Liver (tissue), 9 donors: Measurements from ENCODE around the gene KCNS1. TPM values are rescaled to one million over a fixed set of nuclear protein-coding genes. Genes with fewer than 3 reads are reported as not detected.

Source experiments
- DNase-seq: peaks from one replicate; pipeline ENCODE4 v3.0.0-alpha.2; 2017; ENCODE audit warnings: low spot score
- H3K27ac ChIP-seq, 2 donors: one replicate each; pipeline ENCODE4 v1.7.0; 2013; ENCODE audit warnings: inconsistent platforms in 2 of 2, low read length in 2 of 2, control low read depth in 1 of 2, low read depth in 1 of 2, mild to moderate bottlenecking in 1 of 2
- H3K27me3 ChIP-seq, 4 donors: one replicate each; pipeline versions ENCODE4 v1.6.1 to v1.7.0; 2013; ENCODE audit warnings: low read length in 3 of 4, inconsistent platforms in 1 of 4, mild to moderate bottlenecking in 1 of 4, moderate library complexity in 1 of 4; ENCODE audit not compliant: control insufficient read depth in 4 of 4, insufficient read depth in 4 of 4
- H3K36me3 ChIP-seq, 4 donors: one replicate each; pipeline versions ENCODE4 v1.6.1 to v1.7.0; 2013; ENCODE audit warnings: low read length in 3 of 4, mild to moderate bottlenecking in 3 of 4, low read depth in 1 of 4, moderate library complexity in 1 of 4; ENCODE audit not compliant: control insufficient read depth in 4 of 4, insufficient read depth in 3 of 4
- H3K4me1 ChIP-seq, 4 donors: one replicate each; pipeline versions ENCODE4 v1.6.1 to v1.7.0; 2013; ENCODE audit warnings: low read length in 3 of 4, mild to moderate bottlenecking in 3 of 4, moderate library complexity in 1 of 4; ENCODE audit not compliant: control insufficient read depth in 4 of 4, insufficient read depth in 4 of 4
- H3K4me3 ChIP-seq, 3 donors: one replicate each; pipeline versions ENCODE4 v1.6.1 to v1.7.0; 2013; ENCODE audit warnings: low read length in 3 of 3, control low read depth in 1 of 3, low read depth in 1 of 3, mild to moderate bottlenecking in 1 of 3
- H3K9ac ChIP-seq, 2 donors: one replicate each; pipeline ENCODE4 v1.7.0; 2013; ENCODE audit warnings: low read length in 2 of 2, mild to moderate bottlenecking in 2 of 2, moderate library complexity in 2 of 2, control low read depth in 1 of 2, low read depth in 1 of 2
- H3K9me3 ChIP-seq, 4 donors: one replicate each; pipeline versions ENCODE4 v1.6.1 to v1.7.0; 2013; ENCODE audit warnings: low read length in 3 of 4; ENCODE audit not compliant: control insufficient read depth in 4 of 4
- ATF3 ChIP-seq: IDR thresholded peaks from 2 replicates; pipeline ENCODE4 v1.6.1; 2016; ENCODE audit warnings: antibody characterized with exemption
- EGR1 ChIP-seq, 2 donors: IDR thresholded peaks; 2 replicates each; pipeline ENCODE4 v1.6.1; 2016 to 2018; ENCODE audit warnings: antibody characterized with exemption in 2 of 2, low read depth in 2 of 2
- FOXA1 ChIP-seq: IDR thresholded peaks from 2 replicates; pipeline ENCODE4 v1.6.1; 2016; ENCODE audit warnings: antibody characterized with exemption
- FOXA2 ChIP-seq: IDR thresholded peaks from 2 replicates; pipeline ENCODE4 v1.6.1; 2016; ENCODE audit warnings: antibody characterized with exemption
- GABPA ChIP-seq, 2 donors: IDR thresholded peaks in 1 of 2; conservative IDR thresholded peaks in 1 of 2; 2 replicates each; pipeline ENCODE4 v1.6.1; 2016; ENCODE audit warnings: antibody characterized with exemption in 2 of 2, mild to moderate bottlenecking in 1 of 2, moderate library complexity in 1 of 2
- HNF4A ChIP-seq, 2 donors: conservative IDR thresholded peaks; 2 replicates each; pipeline ENCODE4 v1.6.1; 2016; ENCODE audit warnings: antibody characterized with exemption in 2 of 2, mild to moderate bottlenecking in 2 of 2
- HNF4G ChIP-seq: IDR thresholded peaks from 2 replicates; pipeline ENCODE4 v1.6.1; 2016; ENCODE audit warnings: antibody characterized with exemption
- JUND ChIP-seq, 2 donors: IDR thresholded peaks; 2 replicates each; pipeline ENCODE4 v1.6.1; 2016; ENCODE audit warnings: antibody characterized with exemption in 2 of 2
- MAX ChIP-seq: IDR thresholded peaks from 2 replicates; pipeline ENCODE4 v1.6.1; 2016; ENCODE audit warnings: antibody characterized with exemption
- NR2F2 ChIP-seq: IDR thresholded peaks from 2 replicates; pipeline ENCODE4 v1.6.1; 2016; ENCODE audit warnings: antibody characterized with exemption
- RAD21 ChIP-seq, 2 donors: IDR thresholded peaks; 2 replicates each; pipeline ENCODE4 v1.6.1; 2016; ENCODE audit warnings: antibody characterized with exemption in 2 of 2, mild to moderate bottlenecking in 2 of 2
- REST ChIP-seq: IDR thresholded peaks from 2 replicates; pipeline ENCODE4 v1.6.1; 2016; ENCODE audit warnings: antibody characterized with exemption, mild to moderate bottlenecking
- RXRA ChIP-seq, 2 donors: IDR thresholded peaks; 2 replicates each; pipeline ENCODE4 v1.6.1; 2017 to 2018; ENCODE audit warnings: antibody characterized with exemption in 2 of 2, mild to moderate bottlenecking in 1 of 2
- SP1 ChIP-seq: IDR thresholded peaks from 2 replicates; pipeline ENCODE4 v1.6.1; 2018; ENCODE audit warnings: antibody characterized with exemption, mild to moderate bottlenecking
- TAF1 ChIP-seq: conservative IDR thresholded peaks from 2 replicates; pipeline ENCODE4 v1.6.1; 2016; ENCODE audit warnings: antibody characterized with exemption, mild to moderate bottlenecking
- YY1 ChIP-seq: IDR thresholded peaks from 2 replicates; pipeline ENCODE4 v1.6.1; 2016; ENCODE audit warnings: antibody characterized with exemption, mild to moderate bottlenecking
- ZBTB33 ChIP-seq: IDR thresholded peaks from 2 replicates; pipeline ENCODE4 v1.6.1; 2016; ENCODE audit warnings: antibody characterized with exemption
- WGBS: extraction: QIAGEN DNeasy Blood & Tissue Kit; methylation state at CpG from one replicate; pipeline ENCODE4 v1.1.7; 2013; 5-methylcytosine and 5-hydroxymethylcytosine counted together
- polyA plus RNA-seq, 2 donors: library from polyadenylated mRNA; stranded (reverse) in 1 of 2; unstranded in 1 of 2; fragments of 200-250 nt in 1 of 2; fragments of >200 nt in 1 of 2; fragmentation: Nextera tagmentation in 1 of 2; extraction: Ambion mirVana in 1 of 2; gene quantifications; one replicate each; pipeline versions ENCODE4 v1.2.1 to v1.2.3, GENCODE V29; 2013 to 2015
- total RNA-seq, 2 donors: library from RNA; depleted of rRNA; stranded (reverse); fragments of >200 nt; gene quantifications; one replicate each; pipeline ENCODE4 v1.2.3, GENCODE V29; 2014
- TF ChIP-seq, protein P1 (sequence below): fragments of 150-350 bp; IDR thresholded peaks from 2 replicates; pipeline ENCODE4 v1.5.1; 2017; ENCODE audit warnings: improper control_type of control experiment, low read depth, low read length; ENCODE audit not compliant: missing input control
- donor health status: healthy.
- donor health status: healthy.
- donor health status: healthy.
- donor health status: healthy.
- donor health status: healthy.

The KCNS1 gene
- total and polyA plus RNA-seq, 4 donors = 0.02 to 0.09 TPM; not detected in 2

- Histone ChIP-seq H3K27me3 (peaks cover 4 to 13% (median 8%) of the 10 kb centered on the region in 4 donors), H3K4me3 (no peak overlapping the region), H3K27ac (no peak overlapping the region), H3K9me3 (no peaks in the 10 kb centered on the region), H3K4me1 (peaks cover 6 to 16% (median 11%) of the 10 kb centered on the region in 4 donors), H3K36me3 (no peaks in the 10 kb centered on the region), H3K9ac (no peak overlapping the region)
- no peak for TF ChIP-seq SP1
- TF ChIP-seq ZBTB33 = no peak
- TF ChIP-seq FOXA1 = no peak
- no peak for TF ChIP-seq JUND (IDR thresholded peaks at IDR 0.05)
- peak; percentile 78 to 84 for TF ChIP-seq RAD21 (IDR thresholded peaks at IDR 0.05)
- TF ChIP-seq, protein P1, sequence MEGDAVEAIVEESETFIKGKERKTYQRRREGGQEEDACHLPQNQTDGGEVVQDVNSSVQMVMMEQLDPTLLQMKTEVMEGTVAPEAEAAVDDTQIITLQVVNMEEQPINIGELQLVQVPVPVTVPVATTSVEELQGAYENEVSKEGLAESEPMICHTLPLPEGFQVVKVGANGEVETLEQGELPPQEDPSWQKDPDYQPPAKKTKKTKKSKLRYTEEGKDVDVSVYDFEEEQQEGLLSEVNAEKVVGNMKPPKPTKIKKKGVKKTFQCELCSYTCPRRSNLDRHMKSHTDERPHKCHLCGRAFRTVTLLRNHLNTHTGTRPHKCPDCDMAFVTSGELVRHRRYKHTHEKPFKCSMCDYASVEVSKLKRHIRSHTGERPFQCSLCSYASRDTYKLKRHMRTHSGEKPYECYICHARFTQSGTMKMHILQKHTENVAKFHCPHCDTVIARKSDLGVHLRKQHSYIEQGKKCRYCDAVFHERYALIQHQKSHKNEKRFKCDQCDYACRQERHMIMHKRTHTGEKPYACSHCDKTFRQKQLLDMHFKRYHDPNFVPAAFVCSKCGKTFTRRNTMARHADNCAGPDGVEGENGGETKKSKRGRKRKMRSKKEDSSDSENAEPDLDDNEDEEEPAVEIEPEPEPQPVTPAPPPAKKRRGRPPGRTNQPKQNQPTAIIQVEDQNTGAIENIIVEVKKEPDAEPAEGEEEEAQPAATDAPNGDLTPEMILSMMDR = peak; percentile 78
- no peak for TF ChIP-seq GABPA (IDR thresholded peaks at IDR 0.05 in 1 of 2, conservative IDR thresholded peaks at IDR 0.05 in 1 of 2)
- no peak for TF ChIP-seq HNF4A (conservative IDR thresholded peaks at IDR 0.05)
- no peak for TF ChIP-seq MAX
- TF ChIP-seq REST = no peak
- no peak for TF ChIP-seq EGR1 (IDR thresholded peaks at IDR 0.05; ENCODE audit: low read depth in 2 of 2)
- TF ChIP-seq RXRA (IDR thresholded peaks at IDR 0.05) = no peak
- TF ChIP-seq FOXA2 = no peak
- no peak for TF ChIP-seq NR2F2
- WGBS = 6% methylated on average over 7 of the region's 7 CpGs
- peak; percentile 41 for DNase-seq
Measured at GRCh38 chr20:45095805-45096238, 5.1 kb downstream of the KCNS1 start.

- no peak for DNase-seq
- Histone ChIP-seq H3K36me3 (no peaks in the 10 kb centered on the region), H3K4me1 (peaks cover 6 to 12% (median 9%) of the 10 kb centered on the region in 4 donors), H3K9ac (no peak overlapping the region), H3K27me3 (peaks cover 4 to 13% (median 8%) of the 10 kb centered on the region in 4 donors), H3K9me3 (no peaks in the 10 kb centered on the region), H3K27ac (no peak overlapping the region), H3K4me3 (no peak overlapping the region)
- WGBS = 91% methylated on average over 11 of the region's 11 CpGs
- TF ChIP-seq, protein P1 = no peak
- TF ChIP-seq ATF3 (no peak), HNF4G (no peak), YY1 (no peak), RXRA (IDR thresholded peaks at IDR 0.05) (no peak), JUND (IDR thresholded peaks at IDR 0.05) (no peak), FOXA2 (no peak), TAF1 (no peak)
Measured at GRCh38 chr20:45094864-45095574, 5.9 kb downstream of the KCNS1 start.
